Subcutaneous abdominal adipose tissue (tissue), 5 donors: ENCODE measurements around the gene ARSK.
"Not testable (repeated sequence)": the region's sequence is repeated elsewhere in the genome, so short reads cannot be mapped to it uniquely, and the experiment has no call there.

ENCODE experiments used
- H3K27ac ChIP-seq: one replicate; pipeline ENCODE4 v1.7.0; 2013; ENCODE audit warnings: low read depth, mild to moderate bottlenecking, inconsistent platforms, low read length, moderate library complexity
- H3K27me3 ChIP-seq, 5 donors: one replicate each; pipeline ENCODE4 v1.7.0; 2013; ENCODE audit warnings: low read length in 5 of 5, inconsistent platforms in 1 of 5; ENCODE audit not compliant: control insufficient read depth in 5 of 5, insufficient read depth in 4 of 5
- H3K36me3 ChIP-seq, 5 donors: one replicate each; pipeline ENCODE4 v1.7.0; 2013; ENCODE audit warnings: low read length in 5 of 5; ENCODE audit not compliant: control insufficient read depth in 5 of 5, insufficient read depth in 5 of 5
- H3K4me1 ChIP-seq, 5 donors: one replicate each; pipeline ENCODE4 v1.7.0; 2013; ENCODE audit warnings: low read length in 5 of 5, mild to moderate bottlenecking in 3 of 5, moderate library complexity in 1 of 5; ENCODE audit not compliant: control insufficient read depth in 5 of 5, insufficient read depth in 5 of 5
- H3K4me3 ChIP-seq, 5 donors: one replicate each; pipeline ENCODE4 v1.7.0; 2013; ENCODE audit warnings: low read length in 5 of 5, low read depth in 1 of 5
- H3K9ac ChIP-seq, 5 donors: one replicate each; pipeline ENCODE4 v1.7.0; 2013; ENCODE audit warnings: low read length in 5 of 5, mild to moderate bottlenecking in 4 of 5, moderate library complexity in 3 of 5
- H3K9me3 ChIP-seq, 5 donors: one replicate each; pipeline ENCODE4 v1.7.0; 2013; ENCODE audit warnings: low read length in 5 of 5; ENCODE audit not compliant: control insufficient read depth in 5 of 5
- donor health status: healthy.
- donor health status: healthy.
- donor health status: healthy.
- donor health status: healthy.
- donor health status: healthy.

Gene ARSK

DNA sequence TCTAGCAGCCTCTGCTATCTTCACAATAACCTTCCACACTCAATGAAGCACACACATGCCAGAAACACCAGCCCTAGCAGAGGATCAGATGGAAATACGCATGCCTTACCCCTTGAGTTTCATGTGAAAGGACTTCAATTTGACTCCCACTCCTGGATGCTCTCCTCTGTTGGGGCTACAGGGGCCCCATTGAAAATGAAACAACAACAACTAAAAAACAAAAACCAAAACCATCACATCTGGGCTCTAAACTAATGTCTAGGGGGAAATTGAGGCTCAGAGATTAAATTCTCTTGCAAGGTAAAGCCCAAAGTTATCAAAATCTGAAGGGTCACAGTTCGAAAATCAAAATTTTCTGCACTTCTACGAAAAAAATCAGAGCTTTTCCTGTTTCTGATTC lies 83.7 kb downstream of the ARSK start:
- H3K4me1 ChIP-seq = peaks cover 0 to 10% (median 0%) of the 10 kb centered on the region in 5 donors
- H3K4me3 ChIP-seq = peak overlapping the region in 1 of 5 donors; percentile 6
- H3K9ac ChIP-seq = no peak overlapping the region
- H3K27ac ChIP-seq = no peak overlapping the region
- H3K27me3 ChIP-seq = peaks cover 0 to 3% (median 0%) of the 10 kb centered on the region in 5 donors
- no peaks in the 10 kb centered on the region for H3K9me3 ChIP-seq
- no peaks in the 10 kb centered on the region for H3K36me3 ChIP-seq

DNA sequence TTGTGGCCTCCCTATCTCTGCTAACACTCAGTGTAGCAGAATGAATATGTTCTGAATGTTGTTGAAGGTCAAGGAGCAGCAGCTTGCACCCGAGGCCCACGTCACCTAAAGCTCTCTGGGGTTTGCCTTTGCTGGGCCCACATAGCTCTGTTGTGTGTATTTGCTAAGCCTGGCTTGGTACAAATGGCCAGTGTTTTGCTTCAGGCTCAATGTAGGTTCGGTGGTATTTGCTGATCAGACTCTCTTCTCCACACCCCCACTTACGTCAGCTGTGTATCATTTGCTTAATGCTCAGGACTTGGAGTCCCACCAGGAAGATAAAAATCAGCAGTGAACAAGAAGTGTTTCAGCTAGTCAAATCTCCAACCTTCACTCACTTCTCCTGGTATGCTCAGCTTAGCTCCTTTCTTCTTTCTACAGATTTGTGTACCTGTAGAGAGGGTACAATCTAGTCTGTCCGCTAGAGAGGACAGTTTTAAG lies 86.9 kb downstream of the ARSK start:
- no peak overlapping the region for H3K27ac ChIP-seq
- H3K9me3 ChIP-seq = no peaks in the 10 kb centered on the region
- H3K27me3 ChIP-seq = peaks cover 0 to 3% (median 0%) of the 10 kb centered on the region in 5 donors
- H3K4me1 ChIP-seq = peaks cover 0 to 10% (median 3%) of the 10 kb centered on the region in 5 donors
- no peak overlapping the region for H3K9ac ChIP-seq
- no peak overlapping the region for H3K4me3 ChIP-seq
- no peaks in the 10 kb centered on the region for H3K36me3 ChIP-seq

DNA sequence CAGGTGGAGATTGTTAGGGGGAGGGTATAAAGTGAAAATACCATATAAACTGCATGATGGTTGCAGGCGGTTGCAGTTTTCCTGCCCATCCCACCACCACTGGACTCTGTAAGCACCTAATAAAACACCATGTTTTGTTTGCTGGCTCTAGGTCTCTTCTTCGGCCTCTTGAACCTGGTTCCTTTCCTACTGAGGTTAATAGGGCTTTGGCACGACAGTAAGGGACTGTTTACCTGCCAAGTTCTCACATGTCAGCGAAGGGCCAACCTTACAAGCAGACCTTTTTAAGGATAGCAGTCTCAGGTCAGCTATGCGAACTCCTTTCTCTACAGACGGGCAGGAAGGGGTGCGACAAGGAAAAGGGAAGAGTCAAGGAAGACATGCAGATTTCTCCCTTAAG lies 88.3 kb downstream of the ARSK start:
- no peak overlapping the region for H3K27ac ChIP-seq

DNA sequence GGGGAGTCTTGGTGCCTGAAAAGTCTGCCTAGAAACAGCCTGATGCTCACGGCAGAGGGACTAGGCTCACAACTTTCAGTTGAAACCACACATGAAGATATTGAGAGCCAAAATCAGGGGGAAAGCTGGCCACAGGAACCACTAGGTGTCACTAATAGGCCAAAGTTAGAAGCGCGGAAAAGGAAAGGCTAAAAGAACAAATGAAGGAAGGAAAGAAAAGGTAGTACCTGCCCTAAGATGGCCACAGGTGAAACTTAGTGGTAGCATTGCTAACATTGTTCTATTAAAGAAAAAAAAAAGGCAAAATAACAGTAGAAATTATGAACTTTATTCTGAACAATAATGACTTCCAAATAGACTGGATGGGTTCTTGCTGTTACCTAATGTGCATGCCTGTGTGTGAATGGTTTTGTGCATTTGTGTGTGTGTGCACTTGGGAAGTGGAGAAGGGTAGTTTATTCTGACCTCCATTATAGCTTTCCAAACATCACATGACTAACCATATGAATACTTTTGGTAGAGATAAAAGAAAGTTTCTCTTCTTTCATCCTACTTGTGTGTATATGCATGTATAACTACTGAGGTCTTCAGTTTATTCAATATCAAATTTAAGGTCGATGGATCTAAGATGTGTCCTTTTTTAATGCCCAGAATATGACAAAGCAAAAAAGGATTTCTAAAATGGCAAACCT lies 89.6 kb downstream of the ARSK start:
- no peak overlapping the region for H3K27ac ChIP-seq
- no peaks in the 10 kb centered on the region for H3K27me3 ChIP-seq
- no peaks in the 10 kb centered on the region for H3K9me3 ChIP-seq
- peaks cover 0 to 12% (median 11%) of the 10 kb centered on the region in 5 donors for H3K4me1 ChIP-seq
- no peaks in the 10 kb centered on the region for H3K36me3 ChIP-seq
- no peak overlapping the region for H3K9ac ChIP-seq
- no peak overlapping the region for H3K4me3 ChIP-seq

More for the DNA sequence above, 88.3 kb downstream of the ARSK start:
- Histone ChIP-seq H3K27me3 (no peaks in the 10 kb centered on the region), H3K9me3 (no peaks in the 10 kb centered on the region), H3K9ac (no peak overlapping the region), H3K4me3 (no peak overlapping the region), H3K36me3 (no peaks in the 10 kb centered on the region), H3K4me1 (peaks cover 0 to 18% (median 11%) of the 10 kb centered on the region in 5 donors)

DNA sequence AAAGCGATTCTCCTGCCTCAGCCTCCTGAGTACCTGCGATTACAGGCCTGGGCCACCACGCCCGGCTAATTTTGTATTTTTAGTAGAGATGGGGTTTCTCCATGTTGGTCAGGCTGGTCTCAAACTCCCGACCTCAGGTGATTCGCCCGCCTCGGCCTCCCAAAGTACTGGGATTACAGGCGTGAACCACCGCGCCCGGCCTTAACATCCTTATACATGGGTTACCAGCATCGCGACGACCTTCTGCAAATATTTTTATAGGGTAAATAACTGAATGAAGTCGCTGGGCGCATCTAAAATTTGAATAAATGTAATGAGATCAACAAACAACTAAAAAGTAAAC lies 91.3 kb downstream of the ARSK start:
- not testable (repeated sequence) for H3K27me3 ChIP-seq, H3K9ac ChIP-seq, H3K9me3 ChIP-seq, H3K36me3 ChIP-seq
- H3K27ac ChIP-seq = peak overlapping the region; percentile 34
- peaks cover 0 to 12% (median 11%) of the 10 kb centered on the region in 5 donors for H3K4me1 ChIP-seq
- peak overlapping the region in 3 of 5 donors; percentile 36 to 77 (median 72) for H3K4me3 ChIP-seq

DNA sequence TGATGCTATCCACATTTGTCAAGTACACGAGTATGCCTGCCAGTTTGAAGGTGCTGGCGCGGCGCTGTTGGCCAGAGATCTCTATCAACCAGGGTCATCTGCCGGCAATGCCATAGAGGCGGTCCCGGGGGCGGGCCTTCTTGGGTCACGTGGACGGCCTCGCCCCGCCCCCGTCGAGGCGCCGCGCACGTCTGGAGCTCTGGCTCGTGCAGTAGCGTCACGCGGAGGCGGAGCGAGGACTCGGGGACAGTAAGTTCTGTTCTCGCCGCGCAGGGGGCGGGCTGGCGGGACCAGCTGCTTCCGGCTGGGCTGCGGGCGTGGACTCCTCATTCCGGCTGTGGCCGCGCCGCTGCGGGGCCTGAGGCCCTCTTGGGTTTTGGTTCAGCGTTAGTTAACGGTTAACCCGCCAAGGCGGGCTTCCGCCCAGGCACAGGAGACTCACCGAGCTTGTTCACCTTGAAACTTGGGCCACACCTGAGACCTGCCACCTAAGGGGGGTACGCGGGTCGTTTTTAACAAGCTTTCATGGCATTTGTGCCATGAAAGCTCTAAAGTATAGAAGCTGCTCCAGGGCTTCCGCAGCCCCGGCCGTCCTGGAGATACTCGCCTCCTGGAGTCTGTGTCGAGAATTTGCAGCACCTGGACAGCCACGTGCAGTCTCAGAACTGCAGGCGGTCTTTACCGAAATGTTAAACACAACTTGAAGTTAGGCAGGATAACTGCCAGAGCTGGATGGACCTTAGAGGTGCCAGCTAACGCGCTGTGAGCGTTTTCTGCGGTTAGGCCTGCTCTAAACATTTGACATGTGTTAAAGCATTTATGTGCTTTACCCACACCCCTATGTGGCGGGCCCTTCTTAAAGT lies 91.9 kb downstream of the ARSK start, which contains the start of gene RFESD:
Gene RFESD (plus strand): TSS at position 209 of the 863 bp plus-strand sequence. CDS start 5,495 bp downstream, outside the sequence.
- Histone ChIP-seq H3K9me3 (no peaks in the 10 kb centered on the region), H3K4me3 (peak within 1 kb of the TSS; percentile 72 to 89 (median 77)), H3K9ac (peak within 1 kb of the TSS; percentile 59 to 89 (median 79)), H3K4me1 (peaks cover 0 to 12% (median 9%) of the 10 kb centered on the region in 5 donors), H3K27me3 (no peaks in the 10 kb centered on the region), H3K27ac (peak within 1 kb of the TSS; percentile 94), H3K36me3 (no peaks in the 10 kb centered on the region)

DNA sequence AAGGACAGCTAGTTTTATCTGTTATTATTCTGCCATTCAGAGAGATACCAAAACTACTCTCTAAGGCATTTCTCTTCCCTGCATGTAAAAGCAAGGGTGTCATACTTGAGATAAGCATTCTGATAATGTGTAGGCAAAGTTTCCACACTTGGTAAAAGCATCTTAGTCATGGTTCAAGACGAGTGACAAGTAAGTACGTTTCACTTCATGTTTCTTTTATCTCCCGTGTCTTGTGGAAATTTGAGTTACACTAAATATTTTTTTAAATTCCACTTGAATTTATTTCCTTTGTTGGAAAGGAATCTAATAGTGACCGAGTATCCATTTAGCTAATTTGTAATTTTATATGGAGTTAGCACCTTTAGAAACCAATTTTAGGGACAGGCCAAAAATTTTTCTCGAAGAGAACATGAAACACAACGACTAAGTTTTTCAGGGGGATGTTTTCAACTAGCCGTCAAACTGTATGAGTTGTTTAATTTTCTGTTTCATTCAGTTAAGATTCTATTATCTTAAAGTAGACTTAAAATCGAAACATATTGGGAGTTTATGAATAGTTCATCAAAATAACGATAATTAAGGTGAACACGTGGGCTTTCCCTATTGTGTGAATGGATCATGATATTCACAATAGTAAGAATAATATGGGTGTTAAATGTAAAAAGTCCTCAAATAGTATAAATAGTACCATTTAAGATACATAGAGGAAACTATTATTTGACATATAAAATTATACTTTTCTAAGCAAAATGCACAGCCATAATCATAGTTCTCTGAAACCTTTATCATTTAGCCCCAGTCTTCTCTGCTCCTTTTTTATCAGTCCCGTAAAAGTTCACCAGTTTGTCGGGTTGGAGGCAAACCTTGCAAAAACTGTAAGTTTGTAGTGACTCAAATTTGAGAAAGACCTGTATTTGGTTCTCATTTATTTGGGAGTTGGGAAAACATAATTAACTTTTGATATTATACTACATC lies 93.3 kb downstream of the ARSK start:
- H3K9ac ChIP-seq = no peak overlapping the region
- peaks cover 0 to 12% (median 8%) of the 10 kb centered on the region in 5 donors for H3K4me1 ChIP-seq
- H3K27ac ChIP-seq = no peak overlapping the region
- H3K4me3 ChIP-seq = no peak overlapping the region
- H3K36me3 ChIP-seq = peaks cover 0 to 2% (median 0%) of the 10 kb centered on the region in 5 donors
- no peaks in the 10 kb centered on the region for H3K27me3 ChIP-seq
- H3K9me3 ChIP-seq = no peaks in the 10 kb centered on the region

DNA sequence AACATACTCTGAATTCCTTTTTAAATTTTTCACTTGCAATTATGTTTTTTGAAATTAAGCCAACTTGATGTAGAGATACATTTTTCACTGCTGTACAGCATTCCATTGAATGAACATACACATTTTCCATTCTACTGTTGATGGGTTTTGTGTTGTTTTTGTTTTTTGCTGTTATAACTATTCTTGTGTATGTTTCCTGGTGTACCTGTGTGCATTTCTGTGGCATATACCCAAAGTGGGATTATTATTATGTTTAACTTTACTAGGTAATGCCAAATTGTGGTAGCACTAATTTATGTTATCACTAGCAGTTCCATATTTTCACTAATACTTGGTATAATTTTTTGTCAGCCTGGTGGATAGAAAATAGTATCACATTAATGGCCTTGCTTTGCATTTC lies 94.4 kb downstream of the ARSK start:
- Histone ChIP-seq H3K4me1 (peaks cover 0 to 11% (median 8%) of the 10 kb centered on the region in 5 donors), H3K9me3 (no peaks in the 10 kb centered on the region), H3K27me3 (no peaks in the 10 kb centered on the region), H3K4me3 (no peak overlapping the region), H3K36me3 (peaks cover 0 to 4% (median 0%) of the 10 kb centered on the region in 5 donors), H3K27ac (no peak overlapping the region), H3K9ac (no peak overlapping the region)

DNA sequence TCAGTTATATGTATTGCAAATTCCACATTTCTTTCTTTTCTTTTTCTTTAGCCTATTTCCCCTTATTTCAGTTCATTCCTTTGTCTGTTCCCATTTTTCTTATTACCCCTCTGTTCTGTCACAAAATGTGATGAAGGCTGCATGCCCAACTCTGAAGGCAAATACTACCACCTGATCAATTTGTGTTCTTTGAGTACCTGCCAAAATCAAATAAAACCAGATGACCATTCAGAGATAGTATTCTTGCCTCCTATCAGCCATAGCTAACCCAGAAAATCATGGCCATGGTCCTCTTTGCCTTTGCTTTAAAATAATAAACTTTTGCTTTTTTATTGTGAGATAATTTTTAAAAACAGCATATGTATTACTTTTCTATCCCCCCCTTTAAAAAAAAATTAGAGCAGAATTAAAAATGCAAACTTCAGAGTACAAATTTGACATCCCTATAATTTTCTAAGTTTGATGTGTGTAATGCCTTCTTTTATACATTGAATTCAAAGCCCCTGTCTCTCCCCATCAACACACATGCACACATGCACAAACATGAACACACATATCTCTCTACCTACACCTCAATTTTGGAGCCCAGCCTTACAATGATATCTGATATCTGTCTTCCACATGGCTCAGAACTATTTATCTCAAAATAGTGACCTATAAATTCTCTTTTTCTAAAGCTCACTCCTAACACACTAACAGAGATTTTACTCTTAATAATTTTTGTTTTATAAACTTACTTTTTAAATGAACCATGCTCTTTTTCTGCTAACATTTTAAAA lies 95.1 kb downstream of the ARSK start:
- H3K9ac ChIP-seq = no peak overlapping the region
- no peaks in the 10 kb centered on the region for H3K27me3 ChIP-seq
- H3K9me3 ChIP-seq = no peaks in the 10 kb centered on the region
- H3K4me1 ChIP-seq = peaks cover 0 to 11% (median 8%) of the 10 kb centered on the region in 5 donors
- H3K36me3 ChIP-seq = peaks cover 0 to 4% (median 0%) of the 10 kb centered on the region in 5 donors
- no peak overlapping the region for H3K4me3 ChIP-seq
- H3K27ac ChIP-seq = no peak overlapping the region
